ENCODE results near the gene CREB5.

CREB5 gene

GRCh38 chr7:28871631-28872030, 459.3 kb downstream of the CREB5 start:
- H3K79me2 ChIP-seq: no peaks in the 10 kb centered on the region
- H2AFZ ChIP-seq: no peak overlapping the region
- H3K27ac ChIP-seq: no peak overlapping the region
- no peaks in the 10 kb centered on the region for H3K4me1 ChIP-seq
- no peak for TF ChIP-seq CTCF (IDR thresholded peaks at IDR 0.05)
- no peaks in the 10 kb centered on the region for H3K36me3 ChIP-seq (ENCODE audit: control insufficient read depth, insufficient read depth, low read length)
- H3K4me3 ChIP-seq (ENCODE audit: low read depth, low read length): no peak overlapping the region
- H3K27me3 ChIP-seq (ENCODE audit: control insufficient read depth, insufficient read depth, low read length): no peaks in the 10 kb centered on the region
- H3K4me2 ChIP-seq (ENCODE audit: low read length): no peak overlapping the region
- H3K9me3 ChIP-seq (ENCODE audit: control insufficient read depth, low read length): no peaks in the 10 kb centered on the region
- no peak overlapping the region for H3K9ac ChIP-seq

GRCh38 chr7:28872226-28872625, 459.9 kb downstream of the CREB5 start:
- no peaks in the 10 kb centered on the region for H3K36me3 ChIP-seq (ENCODE audit: control insufficient read depth, insufficient read depth, low read length)
- TF ChIP-seq CTCF (IDR thresholded peaks at IDR 0.05): no peak
- H3K27ac ChIP-seq: no peak overlapping the region
- H3K79me2 ChIP-seq: no peaks in the 10 kb centered on the region
- H3K4me1 ChIP-seq: no peaks in the 10 kb centered on the region
- H3K9ac ChIP-seq: no peak overlapping the region
- H3K4me2 ChIP-seq (ENCODE audit: low read length): no peak overlapping the region
- H2AFZ ChIP-seq: no peak overlapping the region
- no peaks in the 10 kb centered on the region for H3K27me3 ChIP-seq (ENCODE audit: control insufficient read depth, insufficient read depth, low read length)
- H3K9me3 ChIP-seq (ENCODE audit: control insufficient read depth, low read length): no peaks in the 10 kb centered on the region
- no peak overlapping the region for H3K4me3 ChIP-seq (ENCODE audit: low read depth, low read length)

GRCh38 chr7:28873365-28873764, 461.0 kb downstream of the CREB5 start:
- Histone ChIP-seq H3K79me2 (no peaks in the 10 kb centered on the region), H3K27ac (no peak overlapping the region), H3K9ac (no peak overlapping the region), H3K27me3 (ENCODE audit: control insufficient read depth, insufficient read depth, low read length) (no peaks in the 10 kb centered on the region), H3K9me3 (ENCODE audit: control insufficient read depth, low read length) (no peaks in the 10 kb centered on the region), H3K4me1 (no peaks in the 10 kb centered on the region), H3K4me2 (ENCODE audit: low read length) (no peak overlapping the region), H3K4me3 (ENCODE audit: low read depth, low read length) (no peak overlapping the region), H2AFZ (no peak overlapping the region), H3K36me3 (ENCODE audit: control insufficient read depth, insufficient read depth, low read length) (no peaks in the 10 kb centered on the region)
- no peak for TF ChIP-seq CTCF (IDR thresholded peaks at IDR 0.05)

- no peaks in the 10 kb centered on the region for H3K4me1 ChIP-seq
- no peaks in the 10 kb centered on the region for H3K79me2 ChIP-seq
- H2AFZ ChIP-seq: no peak overlapping the region
- H3K9ac ChIP-seq: no peak overlapping the region
- no peaks in the 10 kb centered on the region for H3K36me3 ChIP-seq (ENCODE audit: control insufficient read depth, insufficient read depth, low read length)
- no peak overlapping the region for H3K27ac ChIP-seq
- no peak overlapping the region for H3K4me2 ChIP-seq (ENCODE audit: low read length)
- no peak overlapping the region for H3K4me3 ChIP-seq (ENCODE audit: low read depth, low read length)
- H3K27me3 ChIP-seq (ENCODE audit: control insufficient read depth, insufficient read depth, low read length): no peaks in the 10 kb centered on the region
- TF ChIP-seq CTCF (IDR thresholded peaks at IDR 0.05): no peak
- H3K9me3 ChIP-seq (ENCODE audit: control insufficient read depth, low read length): no peaks in the 10 kb centered on the region
These were observed 461.7 kb downstream of the CREB5 start for GRCh38 chr7:28874001-28874400.
